VCaP (cell line): ENCODE measurements around the gene RAB3A.

ENCODE experiments used
- H3K27ac ChIP-seq: fragments of 450-650 bp; 2 replicates; pipeline ENCODE4 v1.5.1; 2017
- TF ChIP-seq, protein P1 (sequence below): fragments of 450-650 bp; conservative IDR thresholded peaks from 2 replicates; pipeline ENCODE4 v1.5.1; 2017; ENCODE audit warnings: mild to moderate bottlenecking, moderate library complexity

RAB3A gene

DNA sequence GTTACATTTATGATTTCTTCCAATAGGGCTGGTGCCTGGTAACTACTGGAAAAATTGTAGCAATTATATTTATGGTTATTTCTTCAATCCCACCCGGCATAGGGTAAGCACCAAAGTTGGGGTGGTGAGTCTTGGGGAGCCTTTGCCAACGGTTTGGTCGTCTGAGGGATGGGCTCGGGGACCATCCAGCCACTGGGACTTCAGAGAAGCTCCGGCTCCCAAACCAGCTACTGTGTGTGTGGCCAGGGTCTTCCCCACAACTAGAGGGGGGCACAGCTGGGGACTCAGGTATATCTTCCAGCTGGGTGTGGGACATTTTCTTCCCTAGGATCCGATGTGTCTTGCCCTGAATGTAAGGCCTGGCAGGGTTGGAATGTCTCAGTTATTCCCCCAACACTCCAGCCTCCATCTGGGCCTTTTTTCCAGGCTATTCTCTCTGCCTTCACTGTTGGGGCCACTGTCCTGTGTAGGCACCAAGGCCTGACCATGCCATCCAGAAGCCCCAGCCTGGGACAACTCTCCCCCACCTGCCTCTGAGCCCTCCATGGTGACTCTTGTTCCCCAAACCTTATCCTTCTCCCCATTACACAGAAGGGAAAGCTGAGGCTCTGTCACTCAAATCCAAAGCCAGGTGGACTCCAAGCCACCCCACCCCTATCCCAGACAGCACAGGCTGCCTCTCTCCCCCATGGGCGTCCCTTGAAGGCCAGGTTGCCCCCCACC lies 31.4 kb downstream of the RAB3A start:
- H3K27ac ChIP-seq: peak overlapping the region; percentile 71
- TF ChIP-seq, protein P1, sequence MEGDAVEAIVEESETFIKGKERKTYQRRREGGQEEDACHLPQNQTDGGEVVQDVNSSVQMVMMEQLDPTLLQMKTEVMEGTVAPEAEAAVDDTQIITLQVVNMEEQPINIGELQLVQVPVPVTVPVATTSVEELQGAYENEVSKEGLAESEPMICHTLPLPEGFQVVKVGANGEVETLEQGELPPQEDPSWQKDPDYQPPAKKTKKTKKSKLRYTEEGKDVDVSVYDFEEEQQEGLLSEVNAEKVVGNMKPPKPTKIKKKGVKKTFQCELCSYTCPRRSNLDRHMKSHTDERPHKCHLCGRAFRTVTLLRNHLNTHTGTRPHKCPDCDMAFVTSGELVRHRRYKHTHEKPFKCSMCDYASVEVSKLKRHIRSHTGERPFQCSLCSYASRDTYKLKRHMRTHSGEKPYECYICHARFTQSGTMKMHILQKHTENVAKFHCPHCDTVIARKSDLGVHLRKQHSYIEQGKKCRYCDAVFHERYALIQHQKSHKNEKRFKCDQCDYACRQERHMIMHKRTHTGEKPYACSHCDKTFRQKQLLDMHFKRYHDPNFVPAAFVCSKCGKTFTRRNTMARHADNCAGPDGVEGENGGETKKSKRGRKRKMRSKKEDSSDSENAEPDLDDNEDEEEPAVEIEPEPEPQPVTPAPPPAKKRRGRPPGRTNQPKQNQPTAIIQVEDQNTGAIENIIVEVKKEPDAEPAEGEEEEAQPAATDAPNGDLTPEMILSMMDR: no peak

DNA sequence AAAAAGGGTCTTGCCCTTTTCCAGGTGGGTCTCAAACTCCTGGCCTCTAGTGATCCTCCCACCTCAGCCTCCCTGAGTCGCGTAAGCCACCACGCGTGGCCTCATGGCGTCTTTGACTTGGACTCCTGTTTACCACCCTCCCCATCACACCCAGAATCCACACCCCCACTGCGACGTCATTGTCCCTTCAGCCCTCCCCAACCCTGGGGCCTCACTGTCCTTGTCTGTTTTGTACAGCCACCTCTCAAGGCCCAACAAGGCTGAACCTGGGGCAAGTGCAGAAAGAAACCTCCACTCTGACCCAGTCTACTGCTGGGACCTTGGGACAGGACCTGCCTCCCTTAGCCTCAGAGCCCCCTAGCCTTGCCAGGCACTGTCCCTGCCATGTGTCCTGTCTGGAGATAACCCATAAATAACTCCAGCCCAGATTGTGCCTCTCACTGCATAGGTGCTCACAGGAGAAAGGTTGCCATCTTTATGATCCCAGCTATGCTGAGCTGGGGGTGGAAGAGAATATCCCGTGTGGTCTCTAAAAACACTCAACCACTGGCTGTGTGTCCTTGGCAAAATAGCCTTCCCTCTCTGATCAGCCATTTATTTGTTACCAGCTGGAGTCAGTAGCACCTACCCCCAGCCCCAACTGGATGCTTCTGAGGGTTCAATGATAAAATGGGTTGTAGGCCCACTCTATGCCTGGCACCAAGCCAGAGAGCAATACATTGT lies 32.1 kb downstream of the RAB3A start:
- TF ChIP-seq, protein P1: no peak
- peak overlapping the region; percentile 15; the same call in 1 of the 2 replicates for H3K27ac ChIP-seq

DNA sequence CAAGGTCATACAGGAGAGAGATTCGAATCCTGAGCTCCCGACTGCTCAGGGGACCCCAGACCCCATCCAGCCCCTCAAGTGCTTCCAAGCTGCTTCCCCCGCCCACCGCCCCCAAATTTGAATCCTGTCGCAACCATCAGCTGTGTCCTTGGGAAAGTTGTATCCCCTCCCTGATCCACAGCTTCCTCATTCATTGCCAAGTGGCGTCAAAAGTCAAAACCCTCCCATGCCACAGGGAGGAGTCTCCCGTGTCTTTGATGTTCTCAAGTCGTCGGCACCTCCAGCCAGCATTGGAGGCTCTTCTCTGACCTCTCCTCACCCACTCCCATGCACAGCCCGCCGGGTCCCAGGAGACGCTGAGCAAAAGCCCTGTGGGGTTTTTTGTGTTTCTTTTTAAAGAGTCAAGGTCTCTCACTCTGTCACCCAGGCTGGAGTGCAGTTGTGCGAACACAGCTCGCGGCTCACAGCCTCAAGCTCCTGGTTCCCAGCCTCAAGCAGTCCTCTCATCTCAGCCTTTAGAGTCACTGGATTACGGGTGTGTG lies 33.1 kb downstream of the RAB3A start:
- no peak overlapping the region for H3K27ac ChIP-seq

DNA sequence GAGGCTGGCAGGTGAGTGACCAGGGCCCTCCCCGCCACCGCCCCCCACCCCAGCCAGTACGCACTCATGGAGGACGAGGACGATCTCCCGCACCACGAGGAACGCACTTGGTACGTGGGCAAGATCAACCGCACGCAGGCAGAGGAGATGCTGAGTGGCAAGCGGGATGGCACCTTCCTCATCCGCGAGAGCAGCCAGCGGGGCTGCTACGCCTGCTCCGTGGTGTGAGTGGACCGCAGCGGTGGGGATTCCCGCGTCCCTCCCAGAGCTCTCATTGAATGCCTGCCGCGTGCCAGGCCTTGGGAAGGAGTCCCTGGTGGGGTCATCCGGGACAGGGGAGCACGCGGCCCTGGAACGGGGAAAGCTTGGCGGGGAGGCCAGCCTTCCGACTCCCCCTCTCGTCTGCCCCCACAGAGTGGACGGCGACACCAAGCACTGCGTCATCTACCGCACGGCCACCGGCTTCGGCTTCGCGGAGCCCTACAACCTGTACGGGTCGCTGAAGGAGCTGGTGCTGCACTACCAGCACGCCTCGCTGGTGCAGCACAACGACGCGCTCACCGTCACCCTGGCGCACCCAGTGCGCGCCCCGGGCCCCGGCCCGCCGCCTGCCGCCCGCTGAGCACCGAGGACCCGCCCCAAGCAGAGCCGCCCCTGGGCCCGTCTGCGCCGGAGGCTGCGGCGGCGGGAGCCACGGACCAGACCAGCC lies 35.0 kb downstream of the RAB3A start:
- H3K27ac ChIP-seq: no peak overlapping the region
- TF ChIP-seq, protein P1: no peak

More for the DNA sequence above, 33.1 kb downstream of the RAB3A start:
- TF ChIP-seq, protein P1: no peak

DNA sequence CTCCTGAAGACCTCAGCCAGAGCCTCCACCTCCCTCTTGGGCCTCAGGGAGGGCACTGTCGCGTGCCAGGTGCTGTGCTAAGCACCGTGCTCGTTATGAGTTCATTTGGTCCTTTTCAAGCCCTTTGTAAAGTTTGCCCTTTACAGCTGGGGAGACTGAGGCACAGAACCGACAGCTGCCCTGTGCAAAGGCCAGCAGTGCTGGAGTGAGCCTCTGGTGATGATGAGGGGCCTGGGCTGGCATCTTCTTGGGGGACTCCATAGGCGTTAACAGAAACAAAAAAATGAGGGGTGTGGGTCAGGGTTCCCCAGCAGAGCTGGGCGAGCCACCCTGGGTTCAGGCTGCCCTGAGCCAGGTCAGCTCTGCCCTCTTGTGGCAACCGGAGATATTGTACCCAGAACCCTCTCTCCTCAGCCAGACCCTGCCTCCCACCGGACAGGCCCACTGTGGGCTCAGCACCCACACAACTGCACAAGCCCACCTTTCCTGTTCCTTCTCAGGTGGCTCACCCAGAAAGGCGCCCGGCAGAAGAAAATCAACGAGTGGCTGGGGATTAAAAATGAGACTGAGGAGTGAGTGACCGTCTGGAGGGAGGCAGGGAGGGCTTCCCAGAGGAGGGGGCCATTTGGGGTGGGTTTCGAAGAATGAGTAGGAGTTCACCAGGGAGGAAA lies 35.7 kb downstream of the RAB3A start:
- TF ChIP-seq, protein P1: peak; percentile 85
- no peak overlapping the region for H3K27ac ChIP-seq

DNA sequence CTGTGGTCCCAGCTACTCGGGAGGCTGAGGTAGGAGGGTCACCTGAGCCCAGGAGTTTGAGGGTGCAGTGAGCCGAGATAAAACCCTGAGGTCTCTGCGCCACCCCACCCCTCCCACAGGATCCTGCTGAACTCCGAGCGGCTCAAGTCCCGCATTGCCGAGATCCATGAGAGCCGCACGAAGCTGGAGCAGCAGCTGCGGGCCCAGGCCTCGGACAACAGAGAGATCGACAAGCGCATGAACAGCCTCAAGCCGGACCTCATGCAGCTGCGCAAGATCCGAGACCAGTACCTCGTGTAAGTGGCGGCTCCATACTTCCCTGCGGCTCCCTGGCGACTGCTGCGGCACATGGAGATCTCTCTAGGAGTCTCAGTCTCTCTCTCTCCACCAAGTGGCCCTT lies 36.8 kb downstream of the RAB3A start:
- TF ChIP-seq, protein P1: no peak
- no peak overlapping the region for H3K27ac ChIP-seq
